Stimulated activated CD8-positive, alpha-beta memory T cell treated with anti-CD3 and anti-CD28 coated beads, Interleukin-12 subunit alpha, Interleukin-12 subunit beta, amount 100 ng/mL, for 24 hours (primary cell): ENCODE results near the gene CNNM1.

Source experiments
- DNase-seq: peaks from one replicate; pipeline ENCODE4 v3.0.0-alpha.2; 2020; ENCODE audit errors: extremely low read depth

CNNM1 gene

DNA sequence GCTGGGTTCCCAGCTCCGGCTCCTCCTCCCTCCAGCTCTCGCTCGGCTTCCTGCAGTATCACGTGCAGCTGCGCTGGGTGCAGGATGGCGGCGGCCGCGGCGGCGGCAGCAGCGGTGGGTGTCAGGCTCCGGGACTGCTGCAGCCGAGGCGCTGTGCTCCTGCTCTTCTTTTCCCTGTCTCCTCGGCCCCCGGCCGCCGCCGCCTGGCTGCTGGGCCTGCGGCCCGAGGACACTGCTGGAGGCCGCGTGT is at the start of gene CNNM1:
Gene CNNM1 (plus strand): TSS at position 53 of the 250 bp plus-strand sequence. CDS start 32 bp downstream, at position 85.
- no peak for DNase-seq

DNA sequence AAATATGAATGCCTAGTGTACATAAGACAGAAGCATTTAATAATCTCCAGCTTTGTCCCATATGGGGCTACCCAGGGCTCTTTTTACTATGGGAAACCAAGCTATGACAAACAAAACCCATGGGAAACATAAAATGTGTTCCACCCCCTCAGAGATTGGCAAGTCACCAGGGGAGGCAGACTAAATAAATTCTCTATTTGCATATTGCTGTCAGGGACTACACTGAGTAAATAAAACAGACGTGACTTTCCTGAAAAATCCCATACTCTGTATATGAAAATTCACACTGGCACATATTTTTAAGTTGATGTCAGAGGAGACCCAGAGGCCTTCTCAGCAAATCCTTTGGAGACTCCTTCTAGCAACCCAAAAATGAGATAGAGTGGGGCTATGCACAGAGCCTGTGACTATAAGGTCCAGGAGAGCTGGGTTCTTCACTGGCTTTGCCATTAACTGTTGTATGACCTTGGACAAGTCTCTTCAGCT is 49.5 kb upstream of the CNNM1 start:
- DNase-seq = no peak

DNA sequence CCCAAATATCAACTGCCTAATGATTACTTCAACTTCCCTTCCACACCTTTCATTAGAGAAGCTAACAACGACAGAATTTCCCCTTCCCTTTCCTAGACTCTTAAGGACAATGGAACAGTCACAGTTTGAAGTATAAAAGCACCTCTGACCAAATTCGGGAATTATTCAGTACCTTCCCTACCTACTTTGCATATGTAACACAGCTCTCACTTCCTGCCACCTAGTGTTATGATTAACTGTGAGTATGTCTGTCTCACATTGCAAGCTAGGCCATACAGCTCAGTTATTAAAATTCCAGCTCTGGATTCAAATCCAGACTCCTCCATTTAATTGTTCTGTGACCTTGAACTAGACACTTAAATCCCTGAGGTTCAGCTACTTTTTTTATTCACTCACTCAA is 48.7 kb upstream of the CNNM1 start:
- no peak for DNase-seq

DNA sequence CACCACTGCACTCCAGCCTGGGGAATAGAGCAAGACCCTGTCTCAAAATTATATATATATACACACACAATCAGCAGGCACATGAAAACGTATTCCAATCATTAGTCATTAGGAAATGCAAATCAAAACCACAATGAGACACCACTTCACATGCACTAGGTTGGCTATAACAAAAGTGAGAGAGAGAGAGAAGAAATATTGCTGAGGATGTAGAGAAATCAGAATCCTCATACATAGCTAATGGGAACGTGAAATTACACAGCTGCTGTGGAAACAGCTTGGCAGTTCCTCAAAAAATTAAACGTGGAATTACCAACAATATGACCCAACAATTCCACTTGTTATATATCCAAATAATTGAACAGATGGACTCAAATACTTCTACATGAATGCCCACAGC is 43.3 kb upstream of the CNNM1 start:
- no peak for DNase-seq

DNA sequence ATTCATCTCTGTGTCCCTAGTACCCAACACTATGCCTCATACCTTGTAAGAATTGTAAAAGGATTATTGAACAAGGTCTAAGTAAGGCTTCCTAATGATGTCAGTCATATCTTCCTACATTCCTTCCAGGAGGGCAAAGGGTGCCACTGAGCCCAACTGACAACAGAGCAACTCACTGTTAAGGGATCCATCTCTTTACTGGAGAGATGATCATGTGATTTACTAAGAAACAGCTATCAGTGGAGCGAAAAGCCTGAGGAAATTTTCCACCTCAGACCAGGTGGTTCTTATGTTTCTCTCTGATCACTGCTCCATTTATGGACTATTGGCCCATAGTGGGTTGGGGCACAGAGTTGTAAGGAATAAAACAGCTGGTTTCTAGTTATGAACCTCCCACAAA is 38.9 kb upstream of the CNNM1 start:
- no peak for DNase-seq

DNA sequence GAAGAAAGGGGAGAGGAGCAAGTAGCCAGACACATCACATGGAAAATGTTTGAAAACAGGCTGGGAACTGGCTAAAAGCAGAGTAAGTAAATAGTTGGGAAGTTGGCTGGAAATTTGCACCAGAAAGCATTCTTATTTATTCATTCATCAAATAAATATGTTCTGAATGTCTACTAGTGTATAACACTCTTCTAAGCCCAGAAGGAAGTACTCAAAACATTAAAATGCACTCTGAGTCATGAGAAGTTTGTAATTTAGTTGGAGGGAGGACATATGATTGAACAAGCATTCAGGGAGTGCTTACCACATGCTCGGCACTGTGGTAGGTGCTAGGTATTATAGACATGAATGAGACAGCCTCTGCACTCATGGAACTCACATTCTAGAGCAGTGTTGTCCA is 37.0 kb upstream of the CNNM1 start:
- no peak for DNase-seq

DNA sequence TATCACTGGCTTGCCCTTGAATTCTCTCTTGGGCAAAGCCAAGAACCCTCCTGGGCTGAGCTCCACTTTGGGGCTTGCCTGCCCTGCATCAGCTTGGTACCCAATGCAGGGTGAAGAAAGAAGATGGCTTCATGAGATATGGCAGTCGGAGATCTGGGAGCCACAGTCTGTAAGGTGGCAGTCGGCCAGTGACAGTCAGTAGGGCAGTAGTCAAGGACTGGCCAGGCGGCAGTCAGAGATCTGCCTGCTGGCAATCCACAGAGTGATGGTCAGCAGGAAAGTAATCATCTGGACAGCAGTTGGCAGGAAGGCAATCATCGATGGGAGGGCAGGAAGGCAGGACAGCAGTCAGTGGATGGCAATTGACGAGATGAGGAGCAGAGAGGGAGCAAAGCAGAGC is 32.6 kb upstream of the CNNM1 start:
- DNase-seq = no peak

DNA sequence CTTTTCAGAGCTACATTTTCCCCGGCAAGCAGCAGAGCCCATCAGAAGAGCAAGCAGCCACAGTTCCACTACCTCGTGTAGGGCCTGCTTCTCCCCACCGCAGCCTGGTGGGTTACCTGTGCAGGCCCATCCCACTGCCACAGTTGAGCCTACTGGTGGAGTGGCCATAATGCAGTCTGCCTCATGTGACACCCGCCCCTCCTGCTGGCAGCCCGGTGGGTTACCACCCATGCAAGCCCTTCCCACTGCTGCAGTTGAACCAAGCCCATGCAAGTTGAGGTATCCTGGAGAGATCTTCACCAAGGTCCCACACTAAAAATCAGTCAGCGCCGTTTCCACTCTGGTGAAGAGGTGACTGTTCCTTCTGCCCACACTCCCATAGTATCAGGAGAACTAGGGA is 32.1 kb upstream of the CNNM1 start:
- DNase-seq = no peak

DNA sequence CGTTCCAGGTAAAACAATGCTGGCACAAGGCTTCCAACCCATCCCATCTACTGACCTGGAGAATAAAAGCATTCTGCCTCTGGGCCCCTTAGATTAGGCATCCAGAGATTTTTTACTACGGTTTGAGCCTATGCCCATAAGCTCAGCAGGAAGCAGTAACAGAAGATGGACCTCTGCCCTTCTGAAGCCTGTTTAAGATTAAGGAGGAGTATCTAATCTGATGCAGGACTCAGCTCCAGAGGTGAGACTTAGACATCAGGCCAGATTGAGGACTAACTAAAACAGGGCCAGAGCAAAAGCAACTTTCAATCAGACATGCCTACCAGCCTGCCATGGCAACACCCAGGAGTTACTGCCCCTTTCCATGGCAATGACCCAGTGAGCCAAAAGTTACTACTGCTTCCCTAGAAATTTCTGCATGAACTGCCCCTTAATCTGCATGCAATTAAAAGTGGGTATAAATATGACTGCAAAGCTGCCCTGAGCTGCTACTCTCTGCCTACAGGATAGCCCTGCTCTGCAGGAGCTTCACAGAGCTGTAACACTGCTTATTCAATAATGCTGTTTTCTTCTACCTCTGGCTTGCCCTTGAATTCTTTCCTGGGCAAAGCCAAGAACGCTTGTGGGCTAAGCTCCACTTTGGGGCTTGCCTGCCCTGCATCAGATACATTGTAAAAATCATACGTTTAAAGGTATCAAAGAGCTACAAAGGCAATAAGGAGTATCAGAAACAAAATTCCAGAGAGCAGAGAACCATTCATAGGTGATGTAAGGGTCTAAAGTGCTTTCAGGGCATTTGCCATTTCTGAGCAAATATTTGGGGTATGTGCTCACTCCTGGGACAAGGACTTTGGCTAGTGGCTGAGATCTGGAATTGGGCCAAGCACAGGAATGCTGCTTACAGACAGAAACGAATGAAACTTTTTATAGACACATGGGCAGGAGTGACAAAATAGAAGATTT is 25.0 kb upstream of the CNNM1 start:
- DNase-seq = no peak

DNA sequence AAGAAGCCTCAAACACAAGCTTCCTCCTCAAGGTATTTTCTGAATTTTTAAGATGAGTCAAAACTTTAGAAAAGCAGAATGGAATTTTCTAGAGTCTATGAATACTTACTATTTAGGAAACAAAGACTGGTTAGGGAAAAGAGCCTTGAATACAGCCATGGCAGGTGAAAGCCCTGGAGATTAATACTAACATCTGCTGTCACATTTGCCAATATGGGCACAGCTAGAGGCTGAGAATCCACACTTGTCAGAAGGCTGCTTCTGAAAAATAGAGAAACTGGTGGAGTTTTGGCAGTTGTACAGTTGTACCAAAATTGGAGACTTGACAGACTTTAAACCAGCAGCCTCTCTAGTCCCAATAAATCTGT is 24.3 kb upstream of the CNNM1 start:
- no peak for DNase-seq

DNA sequence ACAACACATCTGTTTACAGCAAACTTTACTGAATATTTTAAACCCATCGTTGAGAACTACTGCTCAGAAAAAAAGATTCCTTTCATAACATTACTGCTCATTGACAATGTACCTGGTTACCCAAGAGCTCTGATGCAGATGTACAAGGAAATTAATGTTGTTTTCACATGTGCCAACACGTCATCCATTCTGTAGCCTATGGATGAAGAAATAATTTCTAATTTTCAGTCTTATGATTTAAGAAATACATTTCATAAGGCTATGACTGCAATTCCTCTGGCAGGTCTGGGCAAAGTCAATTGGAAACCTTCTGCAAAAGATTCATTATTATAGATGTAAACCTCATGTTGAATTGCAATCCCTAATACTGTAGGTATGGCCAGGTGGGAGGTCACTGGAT is 16.7 kb upstream of the CNNM1 start:
- DNase-seq = no peak

DNA sequence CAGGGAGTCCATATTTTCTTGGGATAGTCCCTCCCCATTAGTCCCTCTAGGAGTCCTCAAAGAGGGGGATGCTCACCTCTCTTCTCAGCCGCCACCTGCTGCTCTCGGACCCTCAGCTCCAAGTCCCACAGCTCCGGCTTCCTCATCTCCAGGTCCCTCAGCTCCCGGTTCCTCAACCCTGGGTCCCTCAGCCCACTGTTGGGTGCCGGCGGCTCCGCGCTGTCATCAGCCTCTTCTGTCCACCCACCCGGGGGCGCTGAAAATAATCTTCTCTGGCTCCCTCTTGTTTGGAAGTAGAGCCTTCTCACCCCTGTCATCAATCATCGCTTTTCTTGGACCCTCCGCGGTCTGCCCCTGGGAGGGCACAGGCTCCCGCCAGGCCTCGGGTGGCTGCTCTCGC is 13.3 kb upstream of the CNNM1 start:
- no peak for DNase-seq

DNA sequence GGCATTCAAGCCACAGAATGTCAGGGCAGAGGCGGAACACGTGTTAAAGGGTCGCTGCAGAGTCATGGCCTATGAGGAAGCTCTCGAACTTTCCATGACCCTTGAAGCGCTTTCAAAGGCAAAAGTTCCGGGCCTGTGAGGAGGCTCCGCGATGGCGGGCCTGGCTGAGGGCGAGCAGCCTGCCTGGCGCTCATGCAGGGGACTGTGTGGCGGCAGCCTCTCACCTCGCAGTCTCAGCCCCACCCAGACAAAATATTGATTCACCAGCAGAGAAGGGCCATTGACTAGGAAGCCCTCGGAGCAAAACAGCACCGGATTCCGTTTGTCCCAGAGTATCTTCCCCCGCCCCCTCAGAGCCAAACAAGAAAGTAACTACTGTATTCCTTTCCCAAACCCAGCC is 12.8 kb upstream of the CNNM1 start:
- no peak for DNase-seq

DNA sequence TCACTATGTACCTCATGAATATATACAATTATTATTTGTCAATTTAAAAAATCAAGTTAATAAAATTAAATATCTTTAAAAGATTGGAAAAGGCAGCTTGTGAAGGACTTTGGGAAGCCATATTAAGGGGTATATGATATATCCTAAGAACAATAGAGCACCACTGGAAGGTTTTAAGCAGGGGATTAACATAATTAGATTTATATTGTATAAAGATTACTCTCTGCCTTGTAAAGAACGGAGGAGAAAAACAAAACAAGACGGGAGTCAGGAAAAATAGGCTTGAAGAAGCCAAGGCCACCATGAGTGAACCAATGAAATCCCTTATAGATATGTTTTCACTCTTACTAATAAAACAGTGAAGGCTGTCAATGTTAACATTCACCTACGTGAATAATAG is 11.1 kb upstream of the CNNM1 start:
- DNase-seq = no peak

DNA sequence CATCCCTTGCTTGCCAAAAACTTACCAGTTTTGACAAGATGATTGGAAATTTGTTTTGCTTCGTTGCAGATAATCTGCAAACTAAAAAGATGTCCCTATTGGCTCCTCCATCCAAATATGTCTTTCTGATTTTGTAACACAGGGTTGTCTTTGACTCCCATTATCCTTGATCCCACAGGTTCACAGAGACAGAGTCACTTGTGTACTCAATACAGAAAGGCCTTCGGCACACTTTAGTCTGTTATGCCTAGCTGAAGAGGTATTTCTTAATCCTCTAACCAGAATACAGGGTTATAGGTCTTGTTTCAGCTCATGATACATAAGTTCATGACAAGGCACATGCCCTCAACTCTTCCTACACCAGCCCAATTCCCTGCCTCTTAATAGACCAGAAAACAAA is 10.7 kb upstream of the CNNM1 start:
- no peak for DNase-seq

DNA sequence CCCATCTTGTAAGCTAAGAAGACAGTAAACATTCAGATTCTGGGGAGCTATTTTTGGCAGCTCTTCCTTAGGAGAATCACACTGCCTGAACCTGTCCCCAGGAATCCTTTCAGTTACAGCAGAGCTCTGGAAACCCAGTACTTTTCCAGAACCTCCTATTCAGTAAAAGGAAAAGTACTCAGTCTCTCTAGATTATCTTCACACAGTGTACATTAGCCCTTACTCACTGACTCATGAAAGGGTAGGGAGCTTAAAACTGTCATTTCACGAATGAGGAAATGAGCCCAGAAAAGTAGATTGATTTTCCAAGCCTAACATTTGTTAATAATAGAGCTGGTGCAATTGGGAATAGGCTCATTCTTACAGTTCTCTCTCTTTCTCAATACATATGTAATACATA is 3.9 kb upstream of the CNNM1 start:
- DNase-seq = no peak

DNA sequence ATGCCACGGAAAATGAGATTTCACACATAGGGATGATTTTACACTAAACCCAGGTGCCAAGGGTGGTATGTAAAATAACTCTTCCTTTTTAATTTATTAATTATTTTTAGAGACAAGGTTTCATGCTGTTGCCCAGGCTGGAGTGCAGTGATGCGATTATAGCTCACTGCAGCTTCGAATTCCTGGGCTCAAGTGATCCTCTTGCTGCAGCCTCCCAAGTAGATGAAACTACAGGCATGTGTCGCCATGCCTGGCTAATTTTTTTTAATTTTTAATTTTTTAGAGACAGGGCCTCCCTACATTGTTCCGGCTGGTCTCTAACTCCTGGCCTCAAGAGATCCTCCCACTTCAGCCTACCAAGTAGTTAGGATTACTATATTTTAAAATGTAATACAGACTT is 2.3 kb upstream of the CNNM1 start:
- DNase-seq = no peak

DNA sequence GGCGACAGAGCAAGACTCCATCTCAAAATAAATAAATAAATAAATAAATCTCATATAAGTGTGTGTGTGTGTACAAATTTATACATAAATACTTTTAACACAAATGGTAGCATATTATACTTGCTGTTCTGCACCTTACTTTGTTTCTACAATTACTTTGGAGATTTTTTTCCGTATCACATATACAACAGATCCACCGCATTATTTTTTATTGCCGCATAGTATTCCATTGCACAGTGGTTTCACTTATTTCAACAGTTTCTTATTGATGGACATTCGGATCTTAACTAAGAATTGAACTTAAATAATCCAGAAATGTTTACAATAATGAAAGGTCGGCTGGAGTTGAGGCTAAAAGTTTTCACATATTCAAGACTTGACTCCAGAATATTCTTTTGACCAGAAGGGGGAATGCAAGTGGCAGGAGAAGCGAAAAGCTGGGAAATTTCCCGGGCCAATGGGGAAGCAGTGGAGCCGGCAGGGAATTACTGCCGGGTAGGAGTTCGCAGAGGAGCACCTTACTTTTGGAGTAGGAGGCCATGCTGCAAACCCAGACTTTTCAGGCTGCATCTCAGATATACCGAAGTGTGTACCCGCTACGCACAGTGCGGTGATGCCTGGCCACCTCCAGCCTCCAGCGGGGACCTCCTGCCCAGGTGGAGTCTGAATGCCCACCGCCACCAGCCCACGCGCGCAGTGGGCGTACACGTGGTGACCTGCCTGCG is 415 bp upstream of the CNNM1 start:
- DNase-seq = no peak

DNA sequence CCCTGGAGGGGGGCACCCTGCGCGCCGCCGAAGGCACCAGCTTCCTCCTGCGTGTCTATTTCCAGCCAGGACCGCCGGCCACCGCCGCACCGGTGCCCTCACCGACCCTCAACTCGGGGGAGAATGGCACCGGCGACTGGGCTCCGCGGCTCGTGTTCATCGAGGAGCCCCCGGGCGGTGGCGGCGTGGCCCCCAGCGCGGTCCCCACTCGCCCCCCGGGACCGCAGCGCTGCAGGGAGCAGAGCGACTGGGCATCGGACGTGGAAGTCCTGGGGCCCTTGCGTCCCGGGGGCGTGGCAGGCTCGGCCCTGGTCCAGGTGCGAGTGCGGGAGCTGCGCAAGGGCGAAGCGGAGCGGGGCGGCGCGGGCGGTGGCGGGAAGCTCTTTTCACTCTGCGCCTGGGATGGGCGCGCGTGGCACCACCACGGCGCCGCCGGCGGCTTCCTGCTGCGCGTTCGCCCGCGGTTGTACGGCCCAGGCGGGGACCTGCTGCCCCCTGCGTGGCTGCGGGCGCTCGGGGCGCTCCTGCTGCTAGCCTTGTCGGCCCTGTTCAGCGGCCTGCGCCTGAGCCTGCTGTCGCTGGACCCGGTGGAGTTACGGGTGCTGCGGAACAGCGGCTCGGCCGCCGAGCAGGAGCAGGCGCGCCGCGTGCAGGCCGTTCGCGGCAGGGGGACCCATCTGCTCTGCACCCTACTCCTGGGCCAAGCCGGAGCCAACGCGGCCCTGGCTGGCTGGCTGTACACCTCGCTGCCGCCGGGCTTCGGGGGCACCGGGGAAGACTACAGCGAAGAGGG is 594 bp downstream of the CNNM1 start:
- DNase-seq = no peak

DNA sequence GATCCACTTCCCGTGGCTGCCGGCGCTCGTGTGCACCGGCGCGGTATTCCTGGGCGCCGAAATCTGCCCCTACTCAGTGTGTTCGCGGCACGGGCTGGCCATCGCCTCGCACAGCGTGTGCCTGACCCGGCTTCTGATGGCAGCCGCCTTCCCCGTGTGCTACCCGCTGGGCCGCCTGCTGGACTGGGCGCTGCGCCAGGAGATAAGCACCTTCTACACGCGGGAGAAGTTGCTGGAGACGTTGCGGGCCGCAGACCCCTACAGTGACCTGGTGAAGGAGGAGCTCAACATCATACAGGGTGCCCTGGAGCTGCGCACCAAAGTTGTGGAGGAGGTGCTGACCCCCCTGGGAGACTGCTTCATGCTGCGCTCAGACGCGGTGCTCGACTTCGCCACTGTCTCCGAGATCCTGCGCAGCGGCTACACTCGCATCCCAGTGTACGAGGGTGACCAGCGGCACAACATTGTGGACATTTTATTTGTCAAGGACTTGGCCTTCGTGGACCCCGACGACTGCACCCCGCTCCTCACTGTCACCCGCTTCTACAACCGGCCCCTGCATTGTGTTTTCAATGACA is 1.3 kb downstream of the CNNM1 start:
- no peak for DNase-seq

DNA sequence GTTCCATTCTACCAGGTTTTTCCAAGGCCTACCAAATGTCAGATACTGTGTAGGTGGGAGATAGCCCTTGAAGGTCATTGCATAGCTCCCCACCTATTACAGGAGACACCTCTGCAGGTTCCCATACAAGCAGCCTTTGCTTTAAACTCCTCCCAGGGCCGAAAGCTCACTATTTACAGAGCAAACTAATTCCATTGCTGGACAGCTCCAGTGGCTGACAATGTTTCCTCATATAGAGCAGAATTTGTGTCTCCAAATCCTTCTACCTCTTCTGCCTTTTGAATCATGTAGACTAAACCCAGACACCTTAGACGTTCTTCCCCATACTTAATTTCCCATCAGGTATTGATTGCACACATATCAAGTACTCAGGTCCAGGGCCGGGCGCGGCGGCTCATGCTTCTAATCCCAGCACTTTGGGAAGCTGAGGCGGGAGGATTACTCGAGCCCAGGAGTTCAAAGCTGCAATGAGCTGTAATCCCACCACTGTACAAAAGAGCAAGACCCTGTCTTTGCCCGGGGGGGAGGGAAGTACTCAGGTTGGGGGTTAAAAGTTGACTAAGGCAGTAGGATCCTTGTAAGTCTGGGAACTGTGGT is 2.1 kb downstream of the CNNM1 start:
- no peak for DNase-seq

DNA sequence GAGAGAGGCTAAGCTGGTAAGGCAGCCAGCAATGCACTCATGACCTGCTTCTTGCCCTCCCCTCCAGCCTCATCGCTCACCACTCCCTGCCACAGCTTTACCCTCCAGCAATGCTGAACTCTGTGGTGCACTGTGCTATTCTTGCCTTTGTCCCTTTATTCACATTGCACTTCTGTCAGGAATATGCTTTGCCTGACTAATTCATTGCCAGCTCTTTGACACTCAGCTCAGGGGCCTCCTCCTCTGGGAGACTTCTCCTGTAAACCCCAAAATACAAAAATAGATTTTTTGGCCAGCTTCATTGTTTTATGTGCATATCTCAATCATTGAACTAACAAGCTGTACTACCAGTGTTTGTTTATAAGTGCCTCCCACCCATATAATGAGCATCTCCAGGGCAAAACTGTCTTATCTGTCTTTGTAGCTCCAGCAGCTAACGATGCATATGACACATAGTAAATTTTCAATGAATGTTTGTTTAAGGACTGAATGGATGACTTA is 8.2 kb downstream of the CNNM1 start:
- DNase-seq = no peak
